Mammary epithelial cell (primary cell): Measurements from ENCODE around the gene EXOC3L1.

Source experiments
- EZH2 ChIP-seq: IDR thresholded peaks from 2 replicates; pipeline ENCODE4 v1.6.1; 2012; ENCODE audit warnings: low read length, inconsistent platforms, borderline replicate concordance
- TF ChIP-seq, protein P1 (sequence below), 2 donors: IDR thresholded peaks in 1 of 2; conservative IDR thresholded peaks in 1 of 2; 2 replicates each; pipeline ENCODE4 v1.5.1; 2011 to 2012; ENCODE audit warnings: inconsistent platforms in 2 of 2, low read length in 2 of 2, mild to moderate bottlenecking in 2 of 2, control low read depth in 1 of 2, low read depth in 1 of 2; ENCODE audit not compliant: insufficient read depth in 1 of 2; ENCODE audit errors: extremely low read depth in 1 of 2

DNA sequence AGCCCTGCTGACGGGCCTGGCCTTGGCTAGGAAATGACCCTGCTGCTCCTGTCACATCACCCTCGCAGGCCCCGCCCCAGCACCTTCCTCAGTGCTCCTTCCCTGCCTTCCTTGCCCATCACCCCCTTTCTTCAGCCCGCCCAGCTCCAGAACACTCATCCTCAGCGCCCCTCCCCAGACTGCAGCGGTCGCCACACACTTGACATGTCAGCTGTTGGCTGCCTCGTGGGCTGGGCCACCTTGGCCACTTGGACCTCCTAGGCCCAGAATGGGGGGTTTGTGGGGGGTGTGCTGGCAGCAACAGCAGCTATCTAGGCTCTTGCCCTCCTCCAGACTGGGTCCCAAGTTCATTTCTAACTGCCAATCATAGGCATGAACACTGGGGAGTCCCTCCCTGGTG lies 19.6 kb upstream of the EXOC3L1 start:
- TF ChIP-seq, protein P1, sequence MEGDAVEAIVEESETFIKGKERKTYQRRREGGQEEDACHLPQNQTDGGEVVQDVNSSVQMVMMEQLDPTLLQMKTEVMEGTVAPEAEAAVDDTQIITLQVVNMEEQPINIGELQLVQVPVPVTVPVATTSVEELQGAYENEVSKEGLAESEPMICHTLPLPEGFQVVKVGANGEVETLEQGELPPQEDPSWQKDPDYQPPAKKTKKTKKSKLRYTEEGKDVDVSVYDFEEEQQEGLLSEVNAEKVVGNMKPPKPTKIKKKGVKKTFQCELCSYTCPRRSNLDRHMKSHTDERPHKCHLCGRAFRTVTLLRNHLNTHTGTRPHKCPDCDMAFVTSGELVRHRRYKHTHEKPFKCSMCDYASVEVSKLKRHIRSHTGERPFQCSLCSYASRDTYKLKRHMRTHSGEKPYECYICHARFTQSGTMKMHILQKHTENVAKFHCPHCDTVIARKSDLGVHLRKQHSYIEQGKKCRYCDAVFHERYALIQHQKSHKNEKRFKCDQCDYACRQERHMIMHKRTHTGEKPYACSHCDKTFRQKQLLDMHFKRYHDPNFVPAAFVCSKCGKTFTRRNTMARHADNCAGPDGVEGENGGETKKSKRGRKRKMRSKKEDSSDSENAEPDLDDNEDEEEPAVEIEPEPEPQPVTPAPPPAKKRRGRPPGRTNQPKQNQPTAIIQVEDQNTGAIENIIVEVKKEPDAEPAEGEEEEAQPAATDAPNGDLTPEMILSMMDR (conservative IDR thresholded peaks at IDR 0.05 in 1 of 2, IDR thresholded peaks at IDR 0.05 in 1 of 2; ENCODE audit: extremely low read depth in 1 of 2, insufficient read depth in 1 of 2, low read depth in 1 of 2, low read length in 2 of 2): no peak
- no peak for TF ChIP-seq EZH2
